Liver (tissue), 9 donors: Measurements from ENCODE around the gene TP73. TPM values are rescaled to one million over a fixed set of nuclear protein-coding genes. Genes with fewer than 3 reads are reported as not detected.

ENCODE experiments used
- DNase-seq: peaks from one replicate; pipeline ENCODE4 v3.0.0-alpha.2; 2017; ENCODE audit warnings: low spot score
- H3K27ac ChIP-seq, 2 donors: one replicate each; pipeline ENCODE4 v1.7.0; 2013; ENCODE audit warnings: inconsistent platforms in 2 of 2, low read length in 2 of 2, control low read depth in 1 of 2, low read depth in 1 of 2, mild to moderate bottlenecking in 1 of 2
- H3K27me3 ChIP-seq, 4 donors: one replicate each; pipeline versions ENCODE4 v1.6.1 to v1.7.0; 2013; ENCODE audit warnings: low read length in 3 of 4, inconsistent platforms in 1 of 4, mild to moderate bottlenecking in 1 of 4, moderate library complexity in 1 of 4; ENCODE audit not compliant: control insufficient read depth in 4 of 4, insufficient read depth in 4 of 4
- H3K36me3 ChIP-seq, 4 donors: one replicate each; pipeline versions ENCODE4 v1.6.1 to v1.7.0; 2013; ENCODE audit warnings: low read length in 3 of 4, mild to moderate bottlenecking in 3 of 4, low read depth in 1 of 4, moderate library complexity in 1 of 4; ENCODE audit not compliant: control insufficient read depth in 4 of 4, insufficient read depth in 3 of 4
- H3K4me1 ChIP-seq, 4 donors: one replicate each; pipeline versions ENCODE4 v1.6.1 to v1.7.0; 2013; ENCODE audit warnings: low read length in 3 of 4, mild to moderate bottlenecking in 3 of 4, moderate library complexity in 1 of 4; ENCODE audit not compliant: control insufficient read depth in 4 of 4, insufficient read depth in 4 of 4
- H3K4me3 ChIP-seq, 3 donors: one replicate each; pipeline versions ENCODE4 v1.6.1 to v1.7.0; 2013; ENCODE audit warnings: low read length in 3 of 3, control low read depth in 1 of 3, low read depth in 1 of 3, mild to moderate bottlenecking in 1 of 3
- H3K9ac ChIP-seq, 2 donors: one replicate each; pipeline ENCODE4 v1.7.0; 2013; ENCODE audit warnings: low read length in 2 of 2, mild to moderate bottlenecking in 2 of 2, moderate library complexity in 2 of 2, control low read depth in 1 of 2, low read depth in 1 of 2
- H3K9me3 ChIP-seq, 4 donors: one replicate each; pipeline versions ENCODE4 v1.6.1 to v1.7.0; 2013; ENCODE audit warnings: low read length in 3 of 4; ENCODE audit not compliant: control insufficient read depth in 4 of 4
- EGR1 ChIP-seq, 2 donors: IDR thresholded peaks; 2 replicates each; pipeline ENCODE4 v1.6.1; 2016 to 2018; ENCODE audit warnings: antibody characterized with exemption in 2 of 2, low read depth in 2 of 2
- FOXA1 ChIP-seq: IDR thresholded peaks from 2 replicates; pipeline ENCODE4 v1.6.1; 2016; ENCODE audit warnings: antibody characterized with exemption
- FOXA2 ChIP-seq: IDR thresholded peaks from 2 replicates; pipeline ENCODE4 v1.6.1; 2016; ENCODE audit warnings: antibody characterized with exemption
- GABPA ChIP-seq, 2 donors: IDR thresholded peaks in 1 of 2; conservative IDR thresholded peaks in 1 of 2; 2 replicates each; pipeline ENCODE4 v1.6.1; 2016; ENCODE audit warnings: antibody characterized with exemption in 2 of 2, mild to moderate bottlenecking in 1 of 2, moderate library complexity in 1 of 2
- HNF4A ChIP-seq, 2 donors: conservative IDR thresholded peaks; 2 replicates each; pipeline ENCODE4 v1.6.1; 2016; ENCODE audit warnings: antibody characterized with exemption in 2 of 2, mild to moderate bottlenecking in 2 of 2
- HNF4G ChIP-seq: IDR thresholded peaks from 2 replicates; pipeline ENCODE4 v1.6.1; 2016; ENCODE audit warnings: antibody characterized with exemption
- JUND ChIP-seq, 2 donors: IDR thresholded peaks; 2 replicates each; pipeline ENCODE4 v1.6.1; 2016; ENCODE audit warnings: antibody characterized with exemption in 2 of 2
- NR2F2 ChIP-seq: IDR thresholded peaks from 2 replicates; pipeline ENCODE4 v1.6.1; 2016; ENCODE audit warnings: antibody characterized with exemption
- RAD21 ChIP-seq, 2 donors: IDR thresholded peaks; 2 replicates each; pipeline ENCODE4 v1.6.1; 2016; ENCODE audit warnings: antibody characterized with exemption in 2 of 2, mild to moderate bottlenecking in 2 of 2
- RXRA ChIP-seq, 2 donors: IDR thresholded peaks; 2 replicates each; pipeline ENCODE4 v1.6.1; 2017 to 2018; ENCODE audit warnings: antibody characterized with exemption in 2 of 2, mild to moderate bottlenecking in 1 of 2
- SP1 ChIP-seq: IDR thresholded peaks from 2 replicates; pipeline ENCODE4 v1.6.1; 2018; ENCODE audit warnings: antibody characterized with exemption, mild to moderate bottlenecking
- TAF1 ChIP-seq: conservative IDR thresholded peaks from 2 replicates; pipeline ENCODE4 v1.6.1; 2016; ENCODE audit warnings: antibody characterized with exemption, mild to moderate bottlenecking
- YY1 ChIP-seq: IDR thresholded peaks from 2 replicates; pipeline ENCODE4 v1.6.1; 2016; ENCODE audit warnings: antibody characterized with exemption, mild to moderate bottlenecking
- WGBS: extraction: QIAGEN DNeasy Blood & Tissue Kit; methylation state at CpG from one replicate; pipeline ENCODE4 v1.1.7; 2013; 5-methylcytosine and 5-hydroxymethylcytosine counted together
- polyA plus RNA-seq, 2 donors: library from polyadenylated mRNA; stranded (reverse) in 1 of 2; unstranded in 1 of 2; fragments of 200-250 nt in 1 of 2; fragments of >200 nt in 1 of 2; fragmentation: Nextera tagmentation in 1 of 2; extraction: Ambion mirVana in 1 of 2; gene quantifications; one replicate each; pipeline versions ENCODE4 v1.2.1 to v1.2.3, GENCODE V29; 2013 to 2015
- total RNA-seq, 2 donors: library from RNA; depleted of rRNA; stranded (reverse); fragments of >200 nt; gene quantifications; one replicate each; pipeline ENCODE4 v1.2.3, GENCODE V29; 2014
- TF ChIP-seq, protein P1 (sequence below): IDR thresholded peaks from 2 replicates; pipeline ENCODE4 v1.6.1; 2016; ENCODE audit warnings: antibody characterized with exemption
- TF ChIP-seq, protein P2 (sequence below): IDR thresholded peaks from 2 replicates; pipeline ENCODE4 v1.6.1; 2016; ENCODE audit warnings: antibody characterized with exemption, mild to moderate bottlenecking
- TF ChIP-seq, protein P3 (sequence below): IDR thresholded peaks from 2 replicates; pipeline ENCODE4 v1.6.1; 2016; ENCODE audit warnings: antibody characterized with exemption
- TF ChIP-seq, protein P4 (sequence below): fragments of 150-350 bp; IDR thresholded peaks from 2 replicates; pipeline ENCODE4 v1.5.1; 2017; ENCODE audit warnings: improper control_type of control experiment, low read depth, low read length; ENCODE audit not compliant: missing input control
- TF ChIP-seq, protein P5 (sequence below): IDR thresholded peaks from 2 replicates; pipeline ENCODE4 v1.6.1; 2016; ENCODE audit warnings: antibody characterized with exemption
- donor health status: healthy.
- donor health status: healthy.
- donor health status: healthy.
- donor health status: healthy.
- donor health status: healthy.

Gene TP73
- total and polyA plus RNA-seq, 4 donors, result 0.08 to 0.29 (median 0.18) TPM

DNA sequence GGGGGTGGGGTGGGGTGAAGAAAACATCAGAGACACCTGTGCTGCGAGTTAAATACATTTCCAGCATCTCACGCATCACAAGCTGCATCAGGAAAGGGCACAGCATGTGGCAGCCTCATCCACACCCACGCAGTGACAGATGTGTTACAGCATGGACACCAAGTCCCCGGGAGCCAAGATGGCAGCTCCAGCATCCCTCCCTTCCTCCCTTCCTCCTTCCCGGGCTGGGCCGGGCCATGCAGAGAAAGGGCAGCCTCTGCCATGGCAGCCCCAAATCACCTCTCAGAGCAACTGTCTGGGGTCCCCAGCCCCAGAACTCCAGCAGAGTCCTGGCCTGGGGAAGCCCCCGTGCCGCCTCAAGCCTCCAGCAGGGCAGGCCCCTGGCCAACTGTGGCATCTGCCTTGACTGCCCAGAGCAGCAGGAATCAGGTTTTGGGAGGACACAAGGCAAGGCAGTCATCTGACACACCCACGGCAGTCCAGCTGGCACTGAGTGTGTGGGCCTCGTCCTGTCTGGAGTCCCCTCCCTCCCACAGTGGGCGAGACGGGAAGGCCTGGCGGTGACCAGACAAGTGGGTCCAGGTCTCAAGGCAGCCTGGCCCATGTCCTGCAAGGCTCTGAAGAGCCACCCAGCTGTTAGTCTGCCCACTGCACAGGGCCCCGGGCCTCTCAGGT is 126.4 kb downstream of the TP73 start:
- DNase-seq, result no peak
- Histone ChIP-seq H3K4me3 (no peak overlapping the region), H3K27me3 (no peaks in the 10 kb centered on the region), H3K27ac (no peak overlapping the region), H3K9me3 (no peaks in the 10 kb centered on the region), H3K36me3 (peaks cover 12 to 40% (median 32%) of the 10 kb centered on the region in 4 donors), H3K4me1 (peaks cover 14 to 29% (median 25%) of the 10 kb centered on the region in 4 donors), H3K9ac (no peak overlapping the region)
- WGBS, result 88% methylated on average over 14 of the region's 14 CpGs
- TF ChIP-seq RXRA (IDR thresholded peaks at IDR 0.05) (no peak), FOXA2 (no peak), YY1 (no peak), JUND (IDR thresholded peaks at IDR 0.05) (no peak)

DNA sequence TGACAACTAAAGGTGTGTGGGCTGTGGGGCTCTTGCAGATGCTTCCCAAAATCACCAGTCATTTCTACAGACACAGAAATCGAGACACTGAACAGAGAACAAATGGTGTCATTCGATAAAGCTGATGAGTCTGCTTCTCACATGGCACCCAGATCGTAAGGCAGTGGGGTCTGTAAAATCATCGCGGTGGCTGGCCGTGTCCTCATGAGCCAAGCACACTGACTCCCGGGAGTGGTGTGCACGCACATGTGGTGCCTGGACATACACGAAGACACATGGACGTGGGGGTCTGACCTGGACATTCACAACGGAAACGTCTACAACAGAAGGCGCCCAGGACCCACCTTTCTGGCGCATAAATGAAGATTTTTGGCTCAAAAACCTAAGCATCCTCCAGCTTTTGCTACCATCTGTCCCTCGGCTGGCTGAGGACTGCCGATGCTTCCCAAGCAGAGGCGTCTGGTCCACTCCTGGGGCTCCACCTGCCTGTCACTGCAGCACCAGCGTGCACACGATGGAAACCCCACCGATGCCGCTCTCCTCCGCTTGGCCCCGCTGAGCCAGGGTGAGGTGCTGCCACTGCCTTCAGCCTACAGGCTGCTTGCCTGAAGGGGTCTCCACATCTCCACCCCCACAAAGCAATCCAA is 127.1 kb downstream of the TP73 start:
- Histone ChIP-seq H3K27me3 (no peaks in the 10 kb centered on the region), H3K36me3 (peaks cover 16 to 47% (median 36%) of the 10 kb centered on the region in 4 donors), H3K4me1 (peaks cover 13 to 23% (median 18%) of the 10 kb centered on the region in 4 donors), H3K4me3 (no peak overlapping the region), H3K9ac (no peak overlapping the region), H3K9me3 (no peaks in the 10 kb centered on the region), H3K27ac (no peak overlapping the region)
- TF ChIP-seq, protein P1, sequence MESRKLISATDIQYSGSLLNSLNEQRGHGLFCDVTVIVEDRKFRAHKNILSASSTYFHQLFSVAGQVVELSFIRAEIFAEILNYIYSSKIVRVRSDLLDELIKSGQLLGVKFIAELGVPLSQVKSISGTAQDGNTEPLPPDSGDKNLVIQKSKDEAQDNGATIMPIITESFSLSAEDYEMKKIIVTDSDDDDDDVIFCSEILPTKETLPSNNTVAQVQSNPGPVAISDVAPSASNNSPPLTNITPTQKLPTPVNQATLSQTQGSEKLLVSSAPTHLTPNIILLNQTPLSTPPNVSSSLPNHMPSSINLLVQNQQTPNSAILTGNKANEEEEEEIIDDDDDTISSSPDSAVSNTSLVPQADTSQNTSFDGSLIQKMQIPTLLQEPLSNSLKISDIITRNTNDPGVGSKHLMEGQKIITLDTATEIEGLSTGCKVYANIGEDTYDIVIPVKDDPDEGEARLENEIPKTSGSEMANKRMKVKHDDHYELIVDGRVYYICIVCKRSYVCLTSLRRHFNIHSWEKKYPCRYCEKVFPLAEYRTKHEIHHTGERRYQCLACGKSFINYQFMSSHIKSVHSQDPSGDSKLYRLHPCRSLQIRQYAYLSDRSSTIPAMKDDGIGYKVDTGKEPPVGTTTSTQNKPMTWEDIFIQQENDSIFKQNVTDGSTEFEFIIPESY, result no peak
- TF ChIP-seq, protein P2, sequence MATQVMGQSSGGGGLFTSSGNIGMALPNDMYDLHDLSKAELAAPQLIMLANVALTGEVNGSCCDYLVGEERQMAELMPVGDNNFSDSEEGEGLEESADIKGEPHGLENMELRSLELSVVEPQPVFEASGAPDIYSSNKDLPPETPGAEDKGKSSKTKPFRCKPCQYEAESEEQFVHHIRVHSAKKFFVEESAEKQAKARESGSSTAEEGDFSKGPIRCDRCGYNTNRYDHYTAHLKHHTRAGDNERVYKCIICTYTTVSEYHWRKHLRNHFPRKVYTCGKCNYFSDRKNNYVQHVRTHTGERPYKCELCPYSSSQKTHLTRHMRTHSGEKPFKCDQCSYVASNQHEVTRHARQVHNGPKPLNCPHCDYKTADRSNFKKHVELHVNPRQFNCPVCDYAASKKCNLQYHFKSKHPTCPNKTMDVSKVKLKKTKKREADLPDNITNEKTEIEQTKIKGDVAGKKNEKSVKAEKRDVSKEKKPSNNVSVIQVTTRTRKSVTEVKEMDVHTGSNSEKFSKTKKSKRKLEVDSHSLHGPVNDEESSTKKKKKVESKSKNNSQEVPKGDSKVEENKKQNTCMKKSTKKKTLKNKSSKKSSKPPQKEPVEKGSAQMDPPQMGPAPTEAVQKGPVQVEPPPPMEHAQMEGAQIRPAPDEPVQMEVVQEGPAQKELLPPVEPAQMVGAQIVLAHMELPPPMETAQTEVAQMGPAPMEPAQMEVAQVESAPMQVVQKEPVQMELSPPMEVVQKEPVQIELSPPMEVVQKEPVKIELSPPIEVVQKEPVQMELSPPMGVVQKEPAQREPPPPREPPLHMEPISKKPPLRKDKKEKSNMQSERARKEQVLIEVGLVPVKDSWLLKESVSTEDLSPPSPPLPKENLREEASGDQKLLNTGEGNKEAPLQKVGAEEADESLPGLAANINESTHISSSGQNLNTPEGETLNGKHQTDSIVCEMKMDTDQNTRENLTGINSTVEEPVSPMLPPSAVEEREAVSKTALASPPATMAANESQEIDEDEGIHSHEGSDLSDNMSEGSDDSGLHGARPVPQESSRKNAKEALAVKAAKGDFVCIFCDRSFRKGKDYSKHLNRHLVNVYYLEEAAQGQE, result no peak
- TF ChIP-seq FOXA2 (no peak), FOXA1 (no peak), RXRA (IDR thresholded peaks at IDR 0.05) (no peak), HNF4G (no peak), NR2F2 (no peak), SP1 (no peak), RAD21 (IDR thresholded peaks at IDR 0.05) (no peak), GABPA (IDR thresholded peaks at IDR 0.05 in 1 of 2, conservative IDR thresholded peaks at IDR 0.05 in 1 of 2) (no peak), HNF4A (conservative IDR thresholded peaks at IDR 0.05) (no peak), YY1 (no peak), JUND (IDR thresholded peaks at IDR 0.05) (no peak), TAF1 (no peak), EGR1 (IDR thresholded peaks at IDR 0.05; ENCODE audit: low read depth in 2 of 2) (no peak)
- TF ChIP-seq, protein P3, sequence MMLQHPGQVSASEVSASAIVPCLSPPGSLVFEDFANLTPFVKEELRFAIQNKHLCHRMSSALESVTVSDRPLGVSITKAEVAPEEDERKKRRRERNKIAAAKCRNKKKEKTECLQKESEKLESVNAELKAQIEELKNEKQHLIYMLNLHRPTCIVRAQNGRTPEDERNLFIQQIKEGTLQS, result no peak
- TF ChIP-seq, protein P4, sequence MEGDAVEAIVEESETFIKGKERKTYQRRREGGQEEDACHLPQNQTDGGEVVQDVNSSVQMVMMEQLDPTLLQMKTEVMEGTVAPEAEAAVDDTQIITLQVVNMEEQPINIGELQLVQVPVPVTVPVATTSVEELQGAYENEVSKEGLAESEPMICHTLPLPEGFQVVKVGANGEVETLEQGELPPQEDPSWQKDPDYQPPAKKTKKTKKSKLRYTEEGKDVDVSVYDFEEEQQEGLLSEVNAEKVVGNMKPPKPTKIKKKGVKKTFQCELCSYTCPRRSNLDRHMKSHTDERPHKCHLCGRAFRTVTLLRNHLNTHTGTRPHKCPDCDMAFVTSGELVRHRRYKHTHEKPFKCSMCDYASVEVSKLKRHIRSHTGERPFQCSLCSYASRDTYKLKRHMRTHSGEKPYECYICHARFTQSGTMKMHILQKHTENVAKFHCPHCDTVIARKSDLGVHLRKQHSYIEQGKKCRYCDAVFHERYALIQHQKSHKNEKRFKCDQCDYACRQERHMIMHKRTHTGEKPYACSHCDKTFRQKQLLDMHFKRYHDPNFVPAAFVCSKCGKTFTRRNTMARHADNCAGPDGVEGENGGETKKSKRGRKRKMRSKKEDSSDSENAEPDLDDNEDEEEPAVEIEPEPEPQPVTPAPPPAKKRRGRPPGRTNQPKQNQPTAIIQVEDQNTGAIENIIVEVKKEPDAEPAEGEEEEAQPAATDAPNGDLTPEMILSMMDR, result no peak
- TF ChIP-seq, protein P5, sequence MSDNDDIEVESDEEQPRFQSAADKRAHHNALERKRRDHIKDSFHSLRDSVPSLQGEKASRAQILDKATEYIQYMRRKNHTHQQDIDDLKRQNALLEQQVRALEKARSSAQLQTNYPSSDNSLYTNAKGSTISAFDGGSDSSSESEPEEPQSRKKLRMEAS, result no peak
- peak; percentile 33 for DNase-seq
- WGBS, result 93% methylated on average over 23 of the region's 23 CpGs
